HepG2 (cell line): Measurements from ENCODE around the gene MAN2B2. TPM values are rescaled to one million over a fixed set of nuclear protein-coding genes. Genes with fewer than 3 reads are reported as not detected.

ENCODE experiments used
- E2F2 ChIP-seq: sonication (generic); formaldehyde crosslinking; IDR thresholded peaks from 2 replicates; pipeline ENCODE4 v1.4.0; 2020; ENCODE audit warnings: missing genetic modification reagents, borderline replicate concordance
- ELF1 ChIP-seq: sonication (generic); formaldehyde crosslinking; IDR thresholded peaks from 2 replicates; pipeline ENCODE4 v1.4.0; 2020; ENCODE audit warnings: missing genetic modification reagents
- ELF3 ChIP-seq: IDR thresholded peaks from 2 replicates; pipeline ENCODE4 v1.6.1; 2016; ENCODE audit warnings: missing genetic modification reagents, missing compliant biosample characterization
- ESRRA ChIP-seq: sonication (generic); formaldehyde crosslinking; IDR thresholded peaks from 2 replicates; pipeline ENCODE4 v1.5.1; 2020; ENCODE audit warnings: mild to moderate bottlenecking, low read depth, missing genetic modification reagents
- EZH2 ChIP-seq: conservative IDR thresholded peaks from 2 replicates; pipeline ENCODE4 v1.6.1; 2012; ENCODE audit warnings: mild to moderate bottlenecking, low read depth, low read length, moderate library complexity
- HDAC6 ChIP-seq: fragments of 200-600 bp; sonication (generic); IDR thresholded peaks from 2 replicates; pipeline ENCODE4 v1.7.0; 2017; ENCODE audit warnings: mild to moderate bottlenecking, antibody characterized with exemption, low read length, low read depth
- KMT2B ChIP-seq: IDR thresholded peaks from 2 replicates; pipeline ENCODE4 v1.6.1; 2016; ENCODE audit warnings: missing genetic modification reagents, missing compliant biosample characterization
- MBNL3 ChIP-seq: fragments of 250-450 bp; sonication (Bioruptor Pico); conservative IDR thresholded peaks from 2 replicates; pipeline ENCODE4 v1.8.0; 2022; ENCODE audit warnings: mild to moderate bottlenecking, inconsistent platforms
- MED1 ChIP-seq: sonication (generic); formaldehyde crosslinking; IDR thresholded peaks from 2 replicates; pipeline ENCODE4 v1.4.0; 2020; ENCODE audit warnings: missing genetic modification reagents
- NAIF1 ChIP-seq: sonication (generic); formaldehyde crosslinking; IDR thresholded peaks from 2 replicates; pipeline ENCODE4 v1.5.0; 2020; ENCODE audit warnings: mild to moderate bottlenecking, missing genetic modification reagents, borderline replicate concordance
- NFE2 ChIP-seq: sonication (generic); formaldehyde crosslinking; IDR thresholded peaks from 2 replicates; pipeline ENCODE4 v1.4.0; 2020; ENCODE audit warnings: missing genetic modification reagents
- NFRKB ChIP-seq: fragments of 450-650 bp; IDR thresholded peaks from 2 replicates; pipeline ENCODE4 v1.6.1; 2017
- NPAS2 ChIP-seq: sonication (generic); formaldehyde crosslinking; IDR thresholded peaks from 2 replicates; pipeline ENCODE4 v1.8.0; 2022; ENCODE audit warnings: mild to moderate bottlenecking, missing genetic modification reagents, borderline replicate concordance
- RELA ChIP-seq: sonication (generic); formaldehyde crosslinking; IDR thresholded peaks from 2 replicates; pipeline ENCODE4 v1.4.0; 2020; ENCODE audit warnings: missing genetic modification reagents
- TCF7 ChIP-seq: sonication (generic); IDR thresholded peaks from 2 replicates; pipeline ENCODE4 v1.6.1; 2016; ENCODE audit warnings: antibody characterized with exemption, low read depth
- THRA ChIP-seq: sonication (generic); formaldehyde crosslinking; IDR thresholded peaks from 2 replicates; pipeline ENCODE4 v1.4.0; 2020; ENCODE audit warnings: missing genetic modification reagents, borderline replicate concordance
- ZBTB14 ChIP-seq: sonication (generic); formaldehyde crosslinking; IDR thresholded peaks from 2 replicates; pipeline ENCODE4 v1.4.0; 2020; ENCODE audit warnings: missing genetic modification reagents
- ZBTB26 ChIP-seq: IDR thresholded peaks from 2 replicates; pipeline ENCODE4 v1.6.1; 2016; ENCODE audit warnings: missing compliant biosample characterization, missing genetic modification reagents, borderline replicate concordance
- ZFP36L1 ChIP-seq: sonication (generic); formaldehyde crosslinking; IDR thresholded peaks from 2 replicates; pipeline ENCODE4 v1.8.0; 2022; ENCODE audit warnings: mild to moderate bottlenecking, missing genetic modification reagents, moderate library complexity
- ZKSCAN8 ChIP-seq: IDR thresholded peaks from 2 replicates; pipeline ENCODE4 v1.6.1; 2016; ENCODE audit warnings: borderline replicate concordance, missing genetic modification reagents, missing compliant biosample characterization
- ZNF350 ChIP-seq: sonication (generic); formaldehyde crosslinking; IDR thresholded peaks from 2 replicates; pipeline ENCODE4 v1.4.0; 2020; ENCODE audit warnings: mild to moderate bottlenecking, low read depth, missing genetic modification reagents, borderline replicate concordance
- ZNF615 ChIP-seq: sonication (generic); formaldehyde crosslinking; IDR thresholded peaks from 2 replicates; pipeline ENCODE4 v1.5.0; 2020; ENCODE audit warnings: mild to moderate bottlenecking, missing genetic modification reagents, borderline replicate concordance
- ZNF691 ChIP-seq: sonication (generic); formaldehyde crosslinking; IDR thresholded peaks from 2 replicates; pipeline ENCODE4 v1.4.0; 2020; ENCODE audit warnings: missing genetic modification reagents, low read depth, mild to moderate bottlenecking, borderline replicate concordance
- ZNF709 ChIP-seq: sonication (generic); formaldehyde crosslinking; IDR thresholded peaks from 2 replicates; pipeline ENCODE4 v1.5.0; 2020; ENCODE audit warnings: mild to moderate bottlenecking, missing genetic modification reagents
- ZNF839 ChIP-seq: sonication (generic); formaldehyde crosslinking; IDR thresholded peaks from 2 replicates; pipeline ENCODE4 v1.4.0; 2020; ENCODE audit warnings: missing genetic modification reagents, mild to moderate bottlenecking, borderline replicate concordance
- polyA plus RNA-seq, 8 experiments: library from polyadenylated mRNA; depleted of rRNA in 3 of 8; stranded (reverse) in 7 of 8; unstranded in 1 of 8; fragments of >200 nt; fragmentation: Illumina TruSeq in 4 of 8; extraction: Trizol in 4 of 8; gene quantifications; 2 replicates each; pipeline versions ENCODE4 v1.2.1 to v1.2.3, GENCODE V29; 2011 to 2016; ENCODE audit warnings: low read depth in 4 of 8, missing spikeins in 1 of 8, mixed read lengths in 1 of 8; ENCODE audit not compliant: insufficient read depth in 1 of 8
- total RNA-seq, 5 experiments: library from RNA; depleted of rRNA; stranded (reverse); fragments of >200 nt; fragmentation: Illumina TruSeq; extraction: Trizol; gene quantifications; 2 replicates each; pipeline ENCODE4 v1.2.3, GENCODE V29; 2016; ENCODE audit warnings: low read depth in 1 of 5

MAN2B2 gene
- total and polyA plus RNA-seq, 2 of the 13 experiments (the other 11 are each of a cell fraction or from before 2014, with no cell fraction given), result 4.8 to 5.4 TPM

GRCh38 chr4:6539009-6539764 is 35.8 kb upstream of the MAN2B2 start (continued):
- TF ChIP-seq ZBTB26 (peak; percentile 69; the same call in 1 of the 2 replicates), E2F2 (CRISPR knock-in tag) (no peak), MED1 (CRISPR knock-in tag) (peak; percentile 66), TCF7 (no peak), ZNF839 (CRISPR knock-in tag) (no peak), ELF1 (CRISPR knock-in tag) (no peak), ZBTB14 (no peak), ELF3 (CRISPR knock-in tag) (peak; percentile 68; the same call in 1 of the 2 replicates), ZNF691 (0 out of 2 replicates have a peak, but pooled peaks have one; percentile 28), ZFP36L1 (no peak), HDAC6 (no peak), KMT2B (CRISPR knock-in tag) (no peak), MBNL3 (CRISPR knock-in tag) (no peak), EZH2 (no peak), ZNF615 (CRISPR knock-in tag) (no peak), ZKSCAN8 (CRISPR knock-in tag) (0 out of 2 replicates have a peak, but pooled peaks have one; percentile 40), NFE2 (CRISPR knock-in tag) (no peak), RELA (CRISPR knock-in tag) (no peak), NAIF1 (CRISPR knock-in tag) (no peak), ZNF709 (CRISPR knock-in tag) (no peak), NFRKB (no peak), ESRRA (peak; percentile 97), THRA (CRISPR knock-in tag) (peak; percentile 60; the same call in 1 of the 2 replicates), ZNF350 (CRISPR knock-in tag) (no peak), NPAS2 (CRISPR knock-in tag) (no peak)
